LNCAP (cell line): ENCODE measurements around the gene OTOG.

Source experiments
- CTCF ChIP-seq: fragments of 450-650 bp; IDR thresholded peaks from 2 replicates; pipeline ENCODE4 v1.5.1; 2017; ENCODE audit warnings: mild to moderate bottlenecking

OTOG gene

DNA sequence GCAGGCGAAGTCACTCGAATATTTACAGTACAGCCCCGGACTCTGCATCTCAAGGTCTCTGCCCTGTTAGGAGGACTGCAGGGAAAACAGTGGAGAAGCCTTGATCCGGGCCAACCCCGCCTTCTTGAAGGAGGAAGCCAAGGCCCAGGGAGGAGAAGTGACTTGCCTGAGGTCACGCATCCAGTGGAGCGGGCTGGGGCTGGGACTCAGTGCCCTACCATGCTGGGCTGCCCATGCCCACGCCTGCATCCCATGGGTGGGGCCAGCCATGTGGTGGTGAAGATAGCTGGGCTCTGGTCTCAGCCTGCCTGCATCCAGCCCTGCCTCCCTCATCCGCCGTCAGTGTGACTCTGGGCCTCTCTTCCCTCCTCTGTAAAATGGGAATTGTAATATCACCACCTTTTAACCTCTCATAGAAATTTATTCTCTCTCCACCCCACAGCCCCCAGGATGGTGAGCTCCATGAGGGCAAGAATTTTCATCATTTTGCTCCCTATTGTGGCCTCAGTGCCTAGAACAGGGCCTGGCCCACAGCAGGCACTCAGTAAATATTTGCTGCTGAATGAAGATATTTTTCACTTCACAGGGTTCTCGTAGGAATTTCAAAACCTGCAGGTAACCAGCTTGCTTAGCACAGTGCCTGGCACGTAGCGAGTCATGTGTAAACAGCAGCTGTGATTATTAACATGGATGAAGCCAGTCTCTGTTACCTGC lies 57.3 kb downstream of the OTOG start:
- TF ChIP-seq CTCF = no peak

- no peak for TF ChIP-seq CTCF
These were observed 57.8 kb downstream of the OTOG start for GRCh38 chr11:17604915-17605233.

GRCh38 chr11:17605651-17606122 lies 58.6 kb downstream of the OTOG start:
- TF ChIP-seq CTCF = no peak

GRCh38 chr11:17606233-17607082 lies 59.4 kb downstream of the OTOG start:
- TF ChIP-seq CTCF = no peak

DNA sequence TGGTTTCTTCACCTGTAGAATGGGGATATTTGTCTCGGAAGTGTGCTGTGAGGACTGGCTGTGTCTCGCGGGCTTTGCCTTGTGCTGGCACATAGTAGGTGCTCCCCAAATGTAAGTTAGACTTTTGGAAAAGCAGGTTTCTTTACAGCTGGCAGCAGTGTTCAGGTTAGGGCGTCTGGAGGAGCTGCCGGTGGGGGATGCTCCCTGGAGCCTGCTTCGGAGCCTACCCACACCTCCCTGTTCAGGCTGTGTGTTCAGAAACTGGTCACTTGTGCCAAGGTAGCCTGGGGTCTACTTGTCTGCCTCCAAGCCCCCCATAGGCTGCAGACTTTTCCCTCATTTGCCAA lies 60.0 kb downstream of the OTOG start:
- TF ChIP-seq CTCF = no peak

GRCh38 chr11:17607591-17608570 lies 60.8 kb downstream of the OTOG start:
- TF ChIP-seq CTCF = no peak

DNA sequence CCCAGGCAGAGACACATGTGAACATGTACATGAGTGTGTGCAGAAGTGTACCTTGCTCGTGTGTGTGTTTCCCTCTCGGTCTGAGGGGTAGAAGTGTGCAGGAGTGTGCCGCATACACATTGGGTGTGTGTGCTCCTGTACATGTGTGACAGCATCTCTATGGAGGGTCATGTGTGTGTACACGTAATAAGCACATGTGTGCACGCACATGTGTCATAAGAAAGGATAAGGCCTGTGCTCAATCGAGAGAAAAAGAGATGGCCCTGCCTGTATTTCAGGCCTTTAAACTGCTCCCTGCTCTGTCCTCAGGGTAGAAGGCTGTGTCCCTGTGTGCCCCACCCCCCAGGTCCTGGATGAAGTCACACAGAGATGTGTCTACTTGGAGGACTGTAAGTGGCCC lies 61.8 kb downstream of the OTOG start:
- no peak for TF ChIP-seq CTCF
